Stimulated activated CD8-positive, alpha-beta memory T cell treated with anti-CD3 and anti-CD28 coated beads, Interleukin-15, amount 100 ng/mL, for 1 hour (primary cell): Measurements from ENCODE around the gene DNAH1.
A peak's percentile ranks its signal among the peaks of the same experiment; 100 is the strongest.
"Not testable (repeated sequence)": the region's sequence is repeated elsewhere in the genome, so short reads cannot be mapped to it uniquely, and the experiment has no call there.

Experiments used
- DNase-seq: peaks from one replicate; pipeline ENCODE4 v3.0.0-alpha.2; 2020; ENCODE audit warnings: low read depth

The DNAH1 gene

DNA sequence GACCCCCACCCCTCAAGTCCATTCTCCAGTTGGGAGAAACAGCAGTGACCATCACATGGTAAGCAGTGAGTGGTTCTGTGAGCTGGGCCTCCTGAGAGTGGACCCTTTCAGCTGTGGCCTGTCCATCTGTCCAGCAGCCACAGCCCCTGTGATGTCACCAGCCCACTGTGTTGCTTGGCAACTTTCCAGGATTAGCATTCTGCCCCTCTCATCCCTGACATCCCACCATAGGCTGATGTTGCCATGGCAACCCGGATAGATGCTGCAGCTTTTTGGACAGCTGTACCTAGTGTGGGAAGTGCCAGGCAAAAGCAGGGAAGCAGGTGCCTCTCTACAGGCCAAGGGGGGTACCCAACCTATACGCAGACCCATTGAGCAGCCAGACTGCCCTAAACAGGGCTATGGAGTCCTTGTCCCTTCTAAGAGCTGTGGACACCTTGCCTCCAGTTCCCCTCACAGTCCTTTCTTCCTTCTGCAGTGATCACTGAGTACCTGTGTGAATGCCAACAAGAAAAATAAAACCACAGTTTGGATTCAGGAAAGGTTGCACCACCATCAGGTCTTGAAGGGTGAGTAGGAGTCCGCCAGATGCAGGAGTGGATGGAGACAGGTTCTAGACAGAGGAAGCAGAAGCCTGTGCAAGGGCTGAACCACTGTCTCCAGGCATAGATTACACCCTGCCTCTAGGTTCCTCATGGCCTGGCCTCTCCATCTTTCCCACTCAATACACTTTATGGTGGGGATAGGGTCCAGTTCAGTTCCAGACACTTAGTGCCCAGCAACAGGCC, at the start of gene DNAH1:
Gene DNAH1, plus strand, starts transcription at position 343 of the 788 bp plus-strand sequence. CDS start 6,124 bp downstream, outside the sequence.
- no peak for DNase-seq

DNA sequence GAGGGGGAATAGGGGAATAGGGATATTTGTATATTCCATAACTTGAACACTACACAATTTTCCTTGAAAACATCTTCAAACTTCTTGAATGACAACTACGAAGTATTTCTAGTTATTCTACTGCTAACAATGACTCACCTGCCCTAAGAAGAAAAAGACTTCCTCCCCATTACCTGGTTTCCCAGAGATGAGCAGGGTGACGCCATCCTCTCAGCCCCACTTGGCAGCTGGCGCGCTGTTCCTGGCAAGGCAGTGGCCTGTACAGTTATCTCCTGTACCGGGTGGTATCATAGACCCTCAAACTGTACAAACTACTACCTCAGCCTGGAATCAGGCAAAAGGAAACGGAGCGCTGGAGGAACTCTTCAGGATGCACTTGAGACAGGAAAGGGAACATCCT, 48.1 kb upstream of the DNAH1 start:
- DNase-seq: peak; percentile 27

DNA sequence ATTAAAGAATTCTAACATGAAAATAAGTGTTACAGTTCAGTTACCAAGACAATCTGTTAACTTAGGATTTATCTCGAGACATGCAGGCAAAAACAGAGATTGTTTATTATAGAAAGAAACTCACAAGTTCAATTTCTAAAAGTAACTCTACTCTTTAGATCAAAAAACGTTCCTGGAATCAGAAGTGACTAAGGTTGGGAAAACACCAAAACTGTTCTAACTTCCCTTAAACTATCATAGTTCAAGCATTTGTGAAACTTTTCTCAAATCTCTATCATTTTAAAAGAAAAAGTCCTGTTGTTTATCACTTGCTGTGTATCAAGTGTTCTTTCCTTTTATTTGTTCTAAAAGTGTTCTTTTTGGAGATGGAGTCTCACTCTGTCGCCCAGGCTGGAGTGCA, 46.3 kb upstream of the DNAH1 start:
- no peak for DNase-seq

DNA sequence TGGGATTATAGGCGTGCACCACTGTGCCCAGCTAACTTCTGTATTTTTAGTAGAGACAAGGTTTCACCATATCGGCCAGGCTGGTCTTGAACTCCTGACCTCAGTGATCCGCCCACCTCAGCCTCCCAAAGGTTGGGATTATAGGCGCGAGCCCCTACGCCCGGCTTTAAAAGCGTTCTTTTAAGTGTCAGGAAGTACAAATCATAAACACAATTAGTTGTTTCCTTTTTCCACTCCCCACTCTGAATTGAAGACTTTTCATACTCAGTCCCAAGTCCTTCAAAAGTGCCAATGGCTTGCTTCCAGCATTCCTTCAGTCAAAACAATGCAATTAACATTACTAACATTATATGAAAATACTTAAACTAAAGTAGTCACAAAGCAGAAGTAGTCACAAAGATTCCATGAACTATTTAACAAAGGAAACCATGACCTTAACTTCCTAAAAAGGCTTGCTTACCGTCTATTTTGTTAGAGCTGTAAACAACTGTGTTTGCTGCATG, 45.8 kb upstream of the DNAH1 start:
- DNase-seq: no peak

DNA sequence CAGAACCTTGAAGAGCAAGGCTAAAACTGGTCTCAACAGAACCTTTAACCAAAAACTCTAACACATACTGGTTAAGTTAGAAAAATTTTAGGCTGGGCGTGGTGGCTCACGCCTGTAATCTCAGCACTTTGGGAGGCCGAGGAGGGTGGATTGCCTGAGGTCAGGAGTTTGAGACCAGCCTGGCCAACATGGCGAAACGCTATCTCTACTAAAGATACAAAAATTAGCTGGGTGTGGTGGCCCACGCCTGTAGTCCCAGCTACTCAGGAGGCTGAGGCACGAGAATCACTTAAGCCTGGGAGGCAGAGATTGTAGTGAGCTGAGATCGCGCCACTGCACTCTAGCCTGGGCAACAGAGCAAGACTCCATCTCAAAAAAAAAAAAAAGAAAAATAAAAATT, 43.9 kb upstream of the DNAH1 start:
- not testable (repeated sequence) for DNase-seq

DNA sequence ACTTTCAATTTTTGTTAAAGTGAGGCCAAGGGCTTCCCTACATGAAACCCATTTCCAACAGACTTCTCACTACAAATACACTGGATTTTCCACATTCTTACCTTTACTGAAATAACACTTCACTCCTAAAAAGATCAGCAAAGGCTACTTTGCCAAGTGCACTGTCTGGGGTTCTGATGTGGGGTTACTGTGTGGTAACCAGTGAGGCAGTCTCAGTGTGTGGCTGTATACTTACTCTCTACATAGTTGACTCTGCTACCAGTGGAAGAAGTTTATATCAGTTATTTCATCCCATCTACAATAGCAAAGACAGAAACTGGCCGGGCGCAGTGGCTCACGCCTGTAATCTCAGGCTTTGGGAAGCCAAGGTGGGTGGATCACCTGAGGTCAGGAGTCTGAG, 43.3 kb upstream of the DNAH1 start:
- DNase-seq: no peak

DNA sequence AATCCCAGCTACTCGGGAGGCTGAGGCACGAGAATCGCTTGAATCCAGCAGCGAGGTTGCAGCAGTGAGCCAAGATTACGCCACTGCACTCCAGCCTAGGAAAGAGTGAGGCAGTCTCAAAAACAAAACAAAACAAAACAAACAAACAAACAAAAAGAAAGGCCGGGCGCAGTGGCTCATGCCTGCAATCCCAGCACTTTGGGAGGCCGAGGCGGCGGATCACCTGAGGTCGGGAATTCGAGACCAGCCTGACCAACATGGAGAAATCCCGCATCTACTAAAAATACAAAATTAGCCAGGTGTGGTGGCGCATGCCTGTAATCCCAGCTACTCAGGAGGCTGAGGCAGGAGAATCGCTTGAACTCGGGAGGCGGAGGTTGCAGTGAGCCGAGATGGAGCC, 41.3 kb upstream of the DNAH1 start:
- DNase-seq: not testable (repeated sequence)

DNA sequence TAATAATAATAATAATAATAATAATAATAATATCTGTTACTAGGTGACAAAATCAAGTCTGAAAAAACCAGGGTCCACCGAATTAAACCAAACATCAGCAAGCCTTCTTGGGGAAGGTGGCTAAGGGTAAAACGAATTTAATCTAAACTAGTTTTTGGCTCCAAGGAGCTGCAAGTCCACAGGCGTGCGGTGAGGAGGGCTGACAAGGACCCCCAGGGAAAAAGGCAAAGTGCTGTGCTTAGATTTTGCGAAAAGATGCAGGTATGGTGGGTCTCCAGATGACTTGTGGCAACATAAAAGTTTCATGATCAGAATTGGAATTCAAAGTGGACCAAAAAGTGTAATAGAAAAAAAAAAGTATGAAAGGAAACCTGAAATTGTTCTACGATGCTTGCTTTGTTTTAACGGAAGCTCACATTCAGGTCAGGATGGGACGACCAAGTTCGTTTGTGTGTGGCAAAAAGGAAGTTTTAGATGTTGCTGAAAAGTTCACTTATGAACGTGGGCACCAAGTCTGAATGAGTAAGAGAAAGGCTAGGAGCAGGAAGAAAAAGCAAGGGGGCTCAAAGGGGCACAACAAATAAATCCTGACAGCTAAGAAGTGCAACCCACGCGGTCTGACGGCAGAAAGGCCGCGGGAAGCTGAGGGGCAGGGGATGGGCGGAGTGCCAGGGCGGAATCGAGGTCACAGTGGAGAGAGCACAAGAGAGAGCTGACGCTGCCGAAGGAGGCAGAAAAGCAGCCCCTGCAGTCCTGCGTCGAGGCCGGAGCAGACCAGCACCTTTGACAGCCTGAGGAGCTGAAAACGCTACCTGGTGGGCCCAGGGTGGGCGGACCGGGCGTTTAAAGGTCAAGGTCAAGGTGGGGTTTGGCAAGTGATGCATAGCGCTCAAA, 38.8 kb upstream of the DNAH1 start:
- DNase-seq: peak; percentile 46

DNA sequence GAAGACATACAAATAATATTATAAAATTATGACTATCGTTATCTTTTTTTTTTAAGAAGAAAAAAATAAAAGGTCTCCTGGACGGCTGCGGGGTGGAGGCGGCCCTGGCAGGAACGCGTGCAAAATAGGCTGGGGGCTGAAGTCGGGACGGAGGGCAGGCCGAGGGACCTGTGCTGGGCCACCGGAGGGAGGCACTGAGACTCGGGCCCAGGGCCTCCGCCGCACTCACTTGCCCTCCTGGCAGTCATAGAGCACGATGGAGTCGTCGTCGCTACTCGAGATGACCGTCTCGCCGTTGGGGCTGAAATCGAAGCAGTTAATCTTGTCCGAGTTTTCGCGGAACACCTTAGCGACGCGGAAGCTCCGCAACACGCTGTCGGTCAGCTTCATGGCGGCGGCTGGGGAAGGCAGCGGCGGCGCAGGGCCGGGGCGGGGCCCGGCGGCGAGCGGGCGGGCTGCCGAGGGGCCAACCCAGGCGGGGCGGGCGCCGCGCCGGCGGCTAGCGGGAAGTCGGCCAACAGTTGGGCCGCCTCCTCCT, 38.1 kb upstream of the DNAH1 start:
- DNase-seq: peak; percentile 36

DNA sequence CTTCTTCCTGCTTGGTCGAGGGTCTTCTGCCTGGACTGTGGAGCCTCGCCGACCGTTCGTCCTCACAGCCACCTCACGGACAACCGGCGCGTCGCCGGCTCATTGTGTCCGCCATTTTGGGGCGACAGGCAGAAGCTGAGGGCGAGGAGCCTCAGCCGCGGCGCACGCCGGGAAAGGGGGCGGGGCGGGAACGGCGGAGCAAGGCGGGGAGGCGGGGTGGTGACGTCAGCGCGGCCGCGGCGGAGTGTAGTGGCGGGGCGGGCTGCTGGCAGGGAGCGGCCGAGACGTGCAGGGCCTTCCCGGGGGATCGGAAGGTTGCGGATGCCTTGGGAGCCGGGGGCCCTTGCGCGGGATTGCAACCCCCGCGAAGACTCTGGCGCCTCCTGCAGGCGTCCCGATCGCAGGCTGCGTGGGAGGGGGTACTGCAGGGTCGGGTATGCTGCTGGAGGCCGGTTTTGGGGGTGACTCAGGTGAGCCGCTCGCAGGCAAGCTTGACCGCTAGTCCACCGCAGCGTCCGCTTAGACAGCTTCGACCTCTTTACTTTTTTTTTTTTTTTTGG, 37.5 kb upstream of the DNAH1 start, which contains the start of gene WDR82:
Gene WDR82, minus strand, starts transcription at position 140 of the 560 bp plus-strand sequence. CDS start 288 bp downstream, outside the sequence.
- DNase-seq: peak; percentile 97

DNA sequence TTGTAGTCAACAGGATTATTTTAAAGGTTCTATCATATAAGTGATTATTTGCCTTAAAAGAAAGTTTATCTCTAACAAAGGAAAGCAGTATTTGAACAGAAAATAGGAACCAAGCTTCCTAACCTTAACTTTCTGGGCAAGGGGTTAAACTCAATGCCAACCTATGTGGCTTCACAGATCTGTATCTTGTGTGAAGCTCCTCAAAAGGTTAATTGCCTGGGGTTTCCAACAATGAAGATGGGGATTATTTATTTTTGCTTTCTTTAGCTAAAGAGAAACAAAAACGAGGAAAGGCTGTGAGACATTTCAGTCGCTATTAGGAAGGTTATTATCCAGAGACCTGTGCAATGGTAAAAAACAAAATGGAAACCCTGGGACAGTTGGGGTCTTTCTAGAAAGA, 36.5 kb upstream of the DNAH1 start:
- DNase-seq: no peak

DNA sequence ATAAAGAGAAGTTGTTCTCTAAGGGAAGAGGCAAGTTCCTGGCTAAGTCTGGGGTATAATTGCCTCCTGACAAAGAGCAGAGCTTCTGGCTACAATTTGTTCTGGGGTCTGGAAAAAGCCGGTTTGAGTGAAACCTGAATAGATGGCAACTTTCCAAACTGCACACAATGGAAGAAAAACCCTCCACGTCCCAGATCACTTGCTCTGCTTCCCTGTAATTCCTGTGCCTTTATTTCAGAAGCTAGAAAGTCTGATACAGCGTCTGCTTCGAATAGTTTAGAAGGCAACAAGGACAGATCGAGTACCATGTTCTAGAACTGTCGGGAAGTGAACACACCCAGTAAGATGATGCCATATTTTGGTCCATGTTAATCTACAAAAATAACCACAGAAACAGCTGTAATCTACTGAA, 36.1 kb upstream of the DNAH1 start:
- no peak for DNase-seq

DNA sequence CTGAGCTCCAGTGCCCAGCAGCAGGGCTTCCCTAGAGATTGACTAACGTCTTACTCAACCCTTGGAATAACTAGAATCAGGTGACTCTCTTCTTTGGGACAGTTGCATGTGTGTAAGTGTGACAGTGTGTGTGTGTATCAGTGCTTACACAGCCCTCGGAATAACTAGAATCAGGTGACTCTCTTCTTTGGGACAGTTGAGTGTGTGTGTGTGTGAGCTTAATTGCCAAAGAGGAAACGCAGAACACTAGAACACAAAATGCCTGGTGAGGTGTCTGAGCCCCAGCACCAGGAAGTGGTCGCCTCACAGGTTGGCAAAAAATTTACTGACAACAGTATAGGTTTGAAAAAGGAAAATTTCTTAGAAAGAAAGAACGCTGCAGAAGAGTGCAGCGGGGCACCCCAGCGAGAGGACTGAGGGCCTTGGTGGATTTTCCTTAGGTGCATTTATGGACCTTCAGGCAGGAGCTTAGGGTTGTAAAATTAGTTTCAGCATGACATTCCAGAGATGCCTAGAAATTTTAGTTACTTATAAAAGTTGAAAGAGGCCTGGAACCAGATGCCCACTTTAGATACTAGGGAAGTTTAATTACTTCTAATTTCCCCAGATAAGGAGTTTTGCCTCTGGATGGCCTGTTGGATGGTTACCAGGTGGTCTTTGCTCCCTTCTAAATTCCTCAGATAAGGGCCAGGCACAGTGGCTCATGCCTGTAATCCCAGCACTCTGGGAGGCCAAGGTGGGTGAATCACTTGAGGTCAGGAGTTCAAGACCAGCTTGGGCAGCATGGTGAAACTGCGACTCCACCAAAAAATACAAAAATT, 33.9 kb upstream of the DNAH1 start:
- DNase-seq: no peak

DNA sequence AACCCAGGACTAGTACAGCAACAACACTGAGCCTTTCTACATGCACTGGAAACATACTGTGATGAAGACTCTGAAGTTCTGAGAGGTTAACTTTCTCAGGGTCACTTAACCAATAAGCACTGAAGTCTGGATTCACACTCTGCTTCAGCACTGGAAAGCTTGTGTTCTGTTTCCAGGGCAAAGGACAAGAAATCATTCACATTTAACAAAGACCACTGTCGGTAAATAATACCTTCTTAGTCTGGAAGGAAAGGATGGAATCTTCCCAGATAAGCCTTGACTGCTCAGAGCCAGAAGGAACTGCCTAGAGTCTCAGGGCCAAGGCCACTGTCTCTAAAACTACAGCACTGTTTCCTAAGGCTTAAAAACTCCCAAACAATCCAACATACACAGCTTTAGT, 32.8 kb upstream of the DNAH1 start:
- no peak for DNase-seq

DNA sequence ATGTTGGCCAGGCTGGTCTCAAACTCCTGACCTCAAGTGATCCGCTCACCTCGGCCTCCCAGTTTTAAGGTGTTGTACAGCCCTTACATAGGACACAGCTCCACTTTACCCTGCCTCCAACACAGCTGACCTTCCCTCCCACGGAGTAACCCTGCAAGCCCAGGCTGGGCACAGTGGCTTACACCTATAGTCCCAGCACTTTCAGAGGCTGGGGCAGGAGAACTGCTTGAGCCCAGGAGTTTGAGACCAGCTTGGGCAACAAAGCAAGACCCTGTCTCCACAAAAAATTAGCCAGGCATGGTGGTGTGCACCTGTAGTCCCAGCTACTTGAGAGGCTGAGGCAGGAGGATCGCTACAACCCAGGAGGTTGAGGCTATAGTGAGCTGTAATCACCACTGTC, 32.1 kb upstream of the DNAH1 start:
- DNase-seq: not testable (repeated sequence)

DNA sequence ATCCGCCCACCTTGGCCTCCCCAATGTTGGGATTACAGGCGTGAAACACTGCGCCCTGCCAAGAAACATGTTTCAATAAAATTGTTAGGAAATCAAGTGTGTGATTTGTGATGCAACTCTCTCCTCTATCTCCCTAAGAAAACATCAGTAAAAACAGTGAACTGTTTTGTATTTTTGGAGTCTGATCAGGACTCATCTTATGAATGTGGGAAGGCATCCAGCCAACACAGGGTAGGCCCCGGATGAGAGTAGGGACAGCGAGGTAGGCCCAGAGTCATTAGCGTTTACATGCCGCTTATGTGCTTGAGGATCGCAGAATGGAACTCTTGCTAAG, 29.4 kb upstream of the DNAH1 start:
- DNase-seq: no peak

DNA sequence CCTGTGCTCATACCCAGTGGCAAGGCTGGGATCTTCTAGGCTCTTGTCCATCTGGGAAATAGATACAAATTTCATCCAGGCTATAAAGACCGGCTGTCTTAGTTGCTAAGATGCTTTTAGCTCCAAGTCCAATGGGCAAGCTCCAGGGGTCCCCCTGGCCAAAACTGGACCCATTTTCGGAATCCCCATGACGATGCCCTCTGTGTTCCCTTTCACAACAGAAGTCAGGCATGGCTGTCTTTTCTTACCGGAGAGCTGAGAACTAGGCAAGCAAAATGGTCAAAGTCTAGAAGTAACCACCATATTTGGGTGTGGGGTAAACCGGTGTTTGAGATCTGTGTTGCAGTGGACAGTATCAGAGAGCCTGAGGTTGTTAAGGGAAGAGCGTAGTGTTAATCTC, 27.4 kb upstream of the DNAH1 start:
- no peak for DNase-seq

DNA sequence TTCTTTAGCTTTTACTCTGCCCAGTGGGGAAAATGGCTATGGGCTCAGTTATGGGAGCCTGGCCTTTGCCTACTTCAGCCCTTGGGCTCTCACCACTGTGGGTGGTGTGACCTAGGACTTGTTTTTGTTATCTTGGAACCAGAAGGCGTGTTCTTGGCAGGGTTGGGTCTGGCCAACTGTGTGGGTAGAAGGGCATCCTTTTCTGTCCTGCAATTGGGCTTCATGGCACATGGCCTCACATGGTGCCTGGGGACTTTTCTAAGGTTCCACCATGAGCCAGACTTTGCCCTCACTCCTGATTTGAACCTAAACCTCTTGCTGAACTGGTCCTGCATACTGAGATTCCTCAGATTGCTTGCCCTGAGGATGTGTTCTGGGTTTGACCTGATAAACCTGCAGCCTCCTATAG, 26.8 kb upstream of the DNAH1 start:
- DNase-seq: no peak

DNA sequence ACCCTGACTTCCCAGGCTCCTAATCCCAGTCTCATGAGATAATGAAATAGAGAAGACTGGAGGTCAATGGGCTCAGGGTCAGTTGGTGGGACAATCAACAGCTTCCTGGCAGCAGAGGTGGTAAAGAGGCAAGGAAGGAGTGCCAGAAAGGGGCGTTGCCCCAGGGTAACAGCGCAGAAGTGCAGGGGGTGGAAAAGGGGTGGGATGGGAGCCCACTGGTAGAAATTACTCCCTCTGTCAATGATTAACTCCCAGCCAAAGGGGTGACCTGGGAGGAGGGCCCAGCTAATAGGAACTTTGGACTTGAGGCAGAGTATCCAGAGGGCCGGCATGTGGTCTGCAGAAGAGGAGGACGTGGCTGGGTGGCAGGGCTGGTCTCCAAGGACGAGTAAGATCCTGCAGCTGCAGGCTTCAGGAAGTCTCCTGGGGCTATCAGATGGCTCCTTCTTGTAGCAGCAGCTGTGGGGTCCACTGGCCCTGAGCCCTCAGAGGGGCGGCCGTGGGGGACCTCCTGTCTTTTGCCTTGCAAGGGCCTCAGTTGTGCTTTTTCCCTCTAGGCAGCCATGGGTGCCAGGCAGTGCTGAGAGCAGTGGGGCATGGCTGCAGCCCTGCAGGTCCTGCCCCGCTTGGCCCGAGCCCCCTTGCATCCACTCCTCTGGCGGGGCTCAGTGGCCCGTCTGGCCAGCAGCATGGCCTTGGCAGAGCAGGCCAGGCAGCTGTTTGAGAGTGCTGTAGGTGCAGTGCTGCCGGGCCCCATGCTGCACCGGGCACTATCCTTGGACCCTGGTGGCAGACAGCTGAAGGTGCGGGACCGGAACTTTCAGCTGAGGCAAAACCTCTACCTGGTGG, 26.1 kb upstream of the DNAH1 start:
- no peak for DNase-seq
